GM12875 (cell line): Measurements from ENCODE around the gene GLIS1.

Experiments used
- H3K4me3 ChIP-seq: one replicate; pipeline ENCODE4 v1.5.1; 2011; ENCODE audit warnings: low read depth, low read length, control low read depth
- TF ChIP-seq, protein P1 (sequence below): IDR thresholded peaks from 2 replicates; pipeline ENCODE4 v1.5.1; 2011; ENCODE audit warnings: low read depth, mild to moderate bottlenecking, control low read depth, inconsistent platforms, low read length, moderate library complexity, borderline replicate concordance; ENCODE audit not compliant: insufficient read depth

GLIS1 gene

DNA sequence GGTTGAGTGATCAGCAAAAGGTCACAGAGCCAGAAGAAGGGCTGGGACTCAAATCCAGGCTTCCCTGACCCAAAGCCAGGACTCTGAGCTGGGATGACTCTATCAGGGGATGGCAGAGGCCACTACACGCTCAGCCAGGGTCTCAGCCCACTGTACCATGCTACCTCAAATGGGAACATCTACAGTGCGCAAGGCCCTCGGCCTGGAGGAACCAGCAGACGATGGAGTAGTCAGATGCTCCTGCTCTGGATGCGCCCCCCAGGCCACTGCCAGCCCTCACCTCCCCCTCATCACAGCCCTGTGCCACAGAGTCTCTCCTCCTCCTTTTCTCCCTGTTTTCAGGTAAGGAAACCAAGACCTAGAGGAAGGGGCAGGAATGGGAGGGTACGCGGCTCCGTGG is 39.0 kb downstream of the GLIS1 start:
- TF ChIP-seq, protein P1, sequence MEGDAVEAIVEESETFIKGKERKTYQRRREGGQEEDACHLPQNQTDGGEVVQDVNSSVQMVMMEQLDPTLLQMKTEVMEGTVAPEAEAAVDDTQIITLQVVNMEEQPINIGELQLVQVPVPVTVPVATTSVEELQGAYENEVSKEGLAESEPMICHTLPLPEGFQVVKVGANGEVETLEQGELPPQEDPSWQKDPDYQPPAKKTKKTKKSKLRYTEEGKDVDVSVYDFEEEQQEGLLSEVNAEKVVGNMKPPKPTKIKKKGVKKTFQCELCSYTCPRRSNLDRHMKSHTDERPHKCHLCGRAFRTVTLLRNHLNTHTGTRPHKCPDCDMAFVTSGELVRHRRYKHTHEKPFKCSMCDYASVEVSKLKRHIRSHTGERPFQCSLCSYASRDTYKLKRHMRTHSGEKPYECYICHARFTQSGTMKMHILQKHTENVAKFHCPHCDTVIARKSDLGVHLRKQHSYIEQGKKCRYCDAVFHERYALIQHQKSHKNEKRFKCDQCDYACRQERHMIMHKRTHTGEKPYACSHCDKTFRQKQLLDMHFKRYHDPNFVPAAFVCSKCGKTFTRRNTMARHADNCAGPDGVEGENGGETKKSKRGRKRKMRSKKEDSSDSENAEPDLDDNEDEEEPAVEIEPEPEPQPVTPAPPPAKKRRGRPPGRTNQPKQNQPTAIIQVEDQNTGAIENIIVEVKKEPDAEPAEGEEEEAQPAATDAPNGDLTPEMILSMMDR, result no peak
- H3K4me3 ChIP-seq, result no peak overlapping the region

DNA sequence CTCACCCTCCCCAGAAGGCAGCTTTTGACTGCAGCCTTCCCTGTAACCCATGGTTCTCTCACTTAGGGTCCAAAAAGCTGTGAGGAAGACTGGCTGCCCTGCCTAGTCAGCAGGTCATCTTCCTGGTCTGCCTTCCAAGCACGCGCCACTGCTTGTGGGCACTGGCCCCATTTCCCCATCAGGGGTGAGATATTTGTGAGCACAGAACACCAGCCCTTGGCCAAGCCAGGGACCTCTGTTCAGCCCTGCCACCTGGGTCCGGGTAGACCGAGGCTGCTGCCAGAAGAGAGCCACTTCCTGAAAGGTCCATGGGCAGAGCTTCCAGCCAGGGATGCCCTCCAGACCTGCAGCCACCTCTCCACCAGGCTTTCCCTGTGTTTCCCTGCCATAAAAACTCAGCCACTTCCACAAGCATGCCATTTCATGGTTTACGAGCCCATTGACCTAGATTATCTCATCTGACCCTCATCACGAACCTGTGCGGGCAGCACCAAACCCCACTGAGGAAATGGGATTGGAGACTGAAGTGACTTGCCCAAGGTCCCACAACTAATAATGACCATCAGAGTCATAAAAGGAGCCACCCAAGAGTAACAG is 40.5 kb downstream of the GLIS1 start:
- no peak overlapping the region for H3K4me3 ChIP-seq
- TF ChIP-seq, protein P1, result no peak

DNA sequence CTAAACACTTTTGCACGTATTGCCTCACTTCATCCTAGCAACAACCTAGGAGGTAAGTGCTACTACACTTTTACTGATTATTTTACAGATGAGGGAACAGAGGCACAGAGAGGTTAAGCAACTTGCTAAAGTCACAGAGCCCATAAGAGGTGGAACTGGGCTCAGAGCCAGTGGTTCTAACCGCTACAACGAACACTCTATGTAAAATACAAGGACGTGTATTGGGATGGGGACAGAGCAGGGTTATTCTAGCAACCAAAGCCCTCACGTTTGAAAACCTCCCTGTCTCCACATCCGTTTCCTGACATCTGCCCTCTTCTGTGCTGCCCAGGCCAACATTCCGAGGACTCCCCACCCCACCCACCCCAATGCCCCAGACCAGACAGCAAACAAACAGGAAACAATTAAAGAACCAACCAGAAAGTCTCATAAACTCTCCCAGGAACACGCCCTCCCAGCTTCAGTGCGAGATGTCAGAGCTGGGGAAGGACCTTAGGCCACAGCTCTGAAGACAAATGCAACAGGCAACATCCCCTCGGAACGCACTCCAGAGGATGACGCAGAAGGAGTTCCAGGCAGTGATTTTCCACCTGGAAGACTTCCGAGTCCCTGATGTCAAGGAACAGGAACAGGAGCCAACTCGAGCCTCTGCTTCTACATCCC is 41.1 kb downstream of the GLIS1 start:
- TF ChIP-seq, protein P1, result no peak

DNA sequence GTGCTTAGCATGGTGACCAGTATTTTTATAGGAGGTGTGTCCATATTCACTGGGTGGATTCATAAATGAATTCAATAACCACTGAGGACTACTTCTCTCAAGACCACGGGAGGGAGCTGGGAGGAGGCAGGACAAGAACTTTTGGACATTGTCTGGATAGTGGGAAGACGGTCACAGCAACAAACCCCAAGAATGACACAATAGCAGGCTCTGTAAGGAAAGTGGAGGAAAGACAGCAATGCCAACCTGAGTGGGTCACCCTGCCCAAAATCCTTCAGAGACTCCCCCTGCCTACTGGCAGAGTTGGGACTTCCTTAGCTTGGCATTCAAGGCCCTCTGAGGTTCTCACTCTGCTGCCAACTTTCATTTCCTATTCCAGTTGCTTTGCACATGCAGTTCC is 42.0 kb downstream of the GLIS1 start:
- H3K4me3 ChIP-seq, result no peak overlapping the region
- TF ChIP-seq, protein P1, result no peak

More for the DNA sequence above, 41.1 kb downstream of the GLIS1 start:
- H3K4me3 ChIP-seq, result no peak overlapping the region

DNA sequence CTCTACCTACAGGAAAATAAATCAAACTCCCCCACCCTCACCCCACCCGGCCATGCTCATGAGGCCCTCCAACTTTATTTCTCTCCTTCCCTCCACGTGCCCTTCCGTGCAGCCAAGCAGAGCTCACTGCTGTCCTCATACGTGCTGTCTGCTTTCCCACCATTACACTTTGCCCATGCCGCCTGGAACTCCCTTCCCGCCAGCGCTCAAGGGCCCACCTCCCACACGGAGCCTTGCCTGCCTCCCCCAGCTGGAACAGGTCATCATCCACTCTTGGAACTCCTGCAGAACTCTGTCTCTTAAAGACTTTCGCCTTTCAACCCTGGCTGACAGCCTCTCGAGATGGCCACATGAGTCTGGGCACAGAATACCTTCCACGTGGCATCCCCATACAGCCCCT is 42.4 kb downstream of the GLIS1 start:
- no peak overlapping the region for H3K4me3 ChIP-seq
- TF ChIP-seq, protein P1, result no peak

DNA sequence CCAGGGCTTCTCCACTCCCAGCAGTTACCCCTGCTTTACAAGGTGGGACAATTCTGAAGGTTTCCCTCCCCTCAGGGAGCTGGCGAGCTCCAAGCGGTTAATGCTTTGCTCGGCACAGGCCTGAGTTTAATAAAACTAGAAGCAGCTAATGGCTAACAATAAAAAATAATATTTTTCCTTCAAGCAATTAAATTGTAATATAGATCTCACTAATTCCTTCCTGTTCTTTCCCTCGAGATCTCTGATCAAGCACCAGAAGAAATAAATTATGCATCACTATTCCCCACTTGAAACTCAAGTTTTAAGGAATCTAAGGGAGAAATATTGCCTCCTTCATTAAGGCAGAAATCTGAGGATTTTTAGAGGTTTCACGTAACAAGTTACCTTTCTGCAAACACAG is 42.9 kb downstream of the GLIS1 start:
- no peak overlapping the region for H3K4me3 ChIP-seq
- TF ChIP-seq, protein P1, result no peak

DNA sequence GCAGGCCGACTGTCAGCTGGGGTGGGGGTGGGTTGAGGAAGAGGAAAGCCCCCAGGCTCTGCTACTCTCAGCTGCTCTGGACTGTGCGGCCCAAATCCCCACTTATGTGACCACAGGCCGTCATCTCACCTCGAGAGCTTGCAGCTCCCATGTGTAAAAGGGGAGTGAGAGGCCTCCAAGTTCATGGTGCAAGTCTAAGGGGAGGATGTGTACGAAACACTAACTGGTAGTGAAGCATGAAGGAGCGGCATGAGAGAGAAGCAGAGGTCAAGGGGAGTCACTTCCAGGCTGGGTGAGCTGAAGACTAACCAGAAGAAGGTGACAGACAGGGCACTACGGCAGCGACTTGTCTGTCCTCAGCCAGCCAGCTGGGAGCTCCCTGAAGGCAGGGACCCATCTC is 43.8 kb downstream of the GLIS1 start:
- H3K4me3 ChIP-seq, result no peak overlapping the region
- TF ChIP-seq, protein P1, result no peak
